ENCODE measurements around the gene CPEB1. TPM values are rescaled to one million over a fixed set of nuclear protein-coding genes. Genes with fewer than 3 reads are reported as not detected.

The CPEB1 gene
- total RNA-seq, 2 experiments from 2014 or later, result 1.2 to 1.6 TPM

- H3K27ac Mint-ChIP-seq, result no peak overlapping the region
- no peaks in the 10 kb centered on the region for H3K36me3 Mint-ChIP-seq (ENCODE audit: low read depth)
- intact Hi-C loops (cut with micrococcal nuclease), result no loop called here
- no peak for DNase-seq
- H3K9me3 Mint-ChIP-seq, result no peaks in the 10 kb centered on the region
- TF ChIP-seq, protein P1, sequence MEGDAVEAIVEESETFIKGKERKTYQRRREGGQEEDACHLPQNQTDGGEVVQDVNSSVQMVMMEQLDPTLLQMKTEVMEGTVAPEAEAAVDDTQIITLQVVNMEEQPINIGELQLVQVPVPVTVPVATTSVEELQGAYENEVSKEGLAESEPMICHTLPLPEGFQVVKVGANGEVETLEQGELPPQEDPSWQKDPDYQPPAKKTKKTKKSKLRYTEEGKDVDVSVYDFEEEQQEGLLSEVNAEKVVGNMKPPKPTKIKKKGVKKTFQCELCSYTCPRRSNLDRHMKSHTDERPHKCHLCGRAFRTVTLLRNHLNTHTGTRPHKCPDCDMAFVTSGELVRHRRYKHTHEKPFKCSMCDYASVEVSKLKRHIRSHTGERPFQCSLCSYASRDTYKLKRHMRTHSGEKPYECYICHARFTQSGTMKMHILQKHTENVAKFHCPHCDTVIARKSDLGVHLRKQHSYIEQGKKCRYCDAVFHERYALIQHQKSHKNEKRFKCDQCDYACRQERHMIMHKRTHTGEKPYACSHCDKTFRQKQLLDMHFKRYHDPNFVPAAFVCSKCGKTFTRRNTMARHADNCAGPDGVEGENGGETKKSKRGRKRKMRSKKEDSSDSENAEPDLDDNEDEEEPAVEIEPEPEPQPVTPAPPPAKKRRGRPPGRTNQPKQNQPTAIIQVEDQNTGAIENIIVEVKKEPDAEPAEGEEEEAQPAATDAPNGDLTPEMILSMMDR (IDR thresholded peaks at IDR 0.05), result no peak
- no peaks in the 10 kb centered on the region for H3K27me3 Mint-ChIP-seq
- no peak for ATAC-seq
- no peaks in the 10 kb centered on the region for H3K4me1 Mint-ChIP-seq (ENCODE audit: low read depth)
- CTCF ChIA-PET, result no interaction called here
- POLR2A ChIA-PET, result interaction anchor here (2.1 kb wide), 1 partner anchor 26 kb away, joined by 8 read pairs; the partner anchor contains the start of gene RPS17
- no peak overlapping the region for H3K4me3 Mint-ChIP-seq
These were observed 80.5 kb downstream of the CPEB1 start for GRCh38 chr15:82566690-82567089.

GRCh38 chr15:82558502-82558901 is 88.7 kb downstream of the CPEB1 start:
- intact Hi-C loops (cut with micrococcal nuclease), result no loop called here
- ChIA-PET POLR2A (interaction anchor here (0.9 to 1.9 kb wide), 2 partner anchors 15 to 19 kb away, joined by 4 to 6 read pairs; partner anchors contain the start of gene RPS17), CTCF (interaction anchor here (1.3 to 1.9 kb wide), 2 partner anchors 27 to 28 kb away, joined by 3 to 4 read pairs; no protein-coding TSS in a partner anchor)
- ATAC-seq (no peak), DNase-seq (no peak)
- Mint-ChIP-seq H3K27me3 (no peaks in the 10 kb centered on the region), H3K9me3 (no peaks in the 10 kb centered on the region), H3K4me3 (no peak overlapping the region), H3K4me1 (ENCODE audit: low read depth) (no peaks in the 10 kb centered on the region), H3K36me3 (ENCODE audit: low read depth) (no peaks in the 10 kb centered on the region), H3K27ac (no peak overlapping the region)
- TF ChIP-seq, protein P1 (IDR thresholded peaks at IDR 0.05), result no peak

DNA sequence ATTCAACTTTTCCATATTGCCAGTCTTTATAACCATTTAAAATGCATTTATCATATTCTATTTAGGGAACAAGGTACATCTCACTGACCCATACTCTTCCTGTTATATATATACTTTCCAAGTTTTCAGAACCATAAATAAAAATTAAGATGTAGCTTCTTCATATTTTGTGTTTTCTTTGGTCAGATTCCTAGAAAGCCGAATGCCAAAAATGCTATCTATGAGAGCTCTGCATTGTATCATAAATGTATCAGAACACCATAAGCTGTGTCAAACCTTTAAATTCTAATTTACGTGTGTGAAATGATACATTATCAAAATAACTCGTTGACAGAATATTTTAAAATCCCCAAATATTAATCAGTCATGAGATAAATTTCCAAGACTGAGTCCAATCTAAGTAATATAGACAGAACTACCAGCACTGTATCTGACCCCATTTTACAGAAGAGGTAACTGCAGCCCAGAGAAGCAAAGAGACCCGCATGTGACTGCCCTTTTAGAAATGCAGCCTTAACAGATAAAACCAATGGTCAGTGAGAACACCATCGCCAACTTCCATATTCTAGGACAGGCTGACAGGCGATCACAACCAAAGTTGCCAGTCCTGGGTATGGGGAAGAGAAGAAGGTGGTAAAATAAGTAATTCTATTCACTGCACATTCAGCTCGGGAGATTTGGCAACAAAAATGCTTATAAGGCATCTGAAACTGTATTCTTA is 90.7 kb downstream of the CPEB1 start:
- H3K27ac Mint-ChIP-seq, result no peak overlapping the region
- ChIA-PET CTCF (no interaction called here), POLR2A (interaction anchor here (1.6 kb wide), 1 partner anchor 17 kb away, joined by 7 read pairs; the partner anchor contains the start of gene RPS17)
- no peak for ATAC-seq
- H3K36me3 Mint-ChIP-seq (ENCODE audit: low read depth), result no peaks in the 10 kb centered on the region
- H3K4me1 Mint-ChIP-seq (ENCODE audit: low read depth), result no peaks in the 10 kb centered on the region
- H3K9me3 Mint-ChIP-seq, result no peaks in the 10 kb centered on the region
- TF ChIP-seq, protein P1 (IDR thresholded peaks at IDR 0.05), result no peak
- no peak for DNase-seq
- intact Hi-C loops (cut with micrococcal nuclease), result no loop called here
- H3K27me3 Mint-ChIP-seq, result no peaks in the 10 kb centered on the region
- no peak overlapping the region for H3K4me3 Mint-ChIP-seq

GRCh38 chr15:82554849-82555248 is 92.3 kb downstream of the CPEB1 start:
- no peak overlapping the region for H3K27ac Mint-ChIP-seq
- no peaks in the 10 kb centered on the region for H3K9me3 Mint-ChIP-seq
- H3K27me3 Mint-ChIP-seq, result no peaks in the 10 kb centered on the region
- no peaks in the 10 kb centered on the region for H3K4me1 Mint-ChIP-seq (ENCODE audit: low read depth)
- TF ChIP-seq, protein P1 (IDR thresholded peaks at IDR 0.05), result no peak
- DNase-seq (no peak), ATAC-seq (no peak)
- intact Hi-C loops (cut with micrococcal nuclease), result no loop called here
- no peak overlapping the region for H3K4me3 Mint-ChIP-seq
- CTCF ChIA-PET, result no interaction called here
- POLR2A ChIA-PET, result interaction anchor here (1.6 kb wide), 1 partner anchor 15 kb away, joined by 7 read pairs; the partner anchor contains the start of gene RPS17
- H3K36me3 Mint-ChIP-seq (ENCODE audit: low read depth), result no peaks in the 10 kb centered on the region

GRCh38 chr15:82554351-82554750 is 92.8 kb downstream of the CPEB1 start:
- Mint-ChIP-seq H3K27me3 (no peaks in the 10 kb centered on the region), H3K36me3 (ENCODE audit: low read depth) (no peaks in the 10 kb centered on the region), H3K4me1 (ENCODE audit: low read depth) (no peaks in the 10 kb centered on the region), H3K4me3 (no peak overlapping the region), H3K27ac (no peak overlapping the region), H3K9me3 (no peaks in the 10 kb centered on the region)
- no peak for ATAC-seq
- TF ChIP-seq, protein P1 (IDR thresholded peaks at IDR 0.05), result no peak
- no peak for DNase-seq
- intact Hi-C loops (cut with micrococcal nuclease), result no loop called here
- ChIA-PET POLR2A (no interaction called here), CTCF (no interaction called here)

All from activated CD8-positive, alpha-beta T cell treated with anti-CD3 and anti-CD28 coated beads for 36 hours (primary cell).